WERI-Rb-1 (cell line): ENCODE measurements around the gene ABHD16B.

ENCODE experiments used
- DNase-seq: peaks from one replicate; pipeline ENCODE4 v3.0.0-alpha.2; 2020
- H3K27ac ChIP-seq: fragments of 250-450 bp; sonication (Bioruptor Pico); 2 replicates; pipeline ENCODE4 v1.5.1; 2020; ENCODE audit warnings: mild to moderate bottlenecking, moderate library complexity
- H3K27me3 ChIP-seq: fragments of 250-450 bp; sonication (Bioruptor Pico); 2 replicates; pipeline ENCODE4 v1.5.1; 2021; ENCODE audit warnings: mild to moderate bottlenecking, low read depth, moderate library complexity; ENCODE audit not compliant: insufficient read depth, severe bottlenecking
- H3K36me3 ChIP-seq: fragments of 250-450 bp; sonication (Bioruptor Pico); 2 replicates; pipeline ENCODE4 v1.5.1; 2020; ENCODE audit warnings: mild to moderate bottlenecking, moderate library complexity
- H3K4me3 ChIP-seq: 2 replicates; pipeline ENCODE4 v1.5.1; 2011; ENCODE audit warnings: low read depth, mild to moderate bottlenecking, control low read depth, low read length
- H3K9me3 ChIP-seq: fragments of 250-450 bp; sonication (Bioruptor Pico); 2 replicates; pipeline ENCODE4 v1.5.1; 2021; ENCODE audit warnings: mild to moderate bottlenecking, moderate library complexity; ENCODE audit not compliant: severe bottlenecking
- TF ChIP-seq, protein P1 (sequence below): IDR thresholded peaks from 2 replicates; pipeline ENCODE4 v1.5.1; 2011; ENCODE audit warnings: low read depth, mild to moderate bottlenecking, control low read depth, inconsistent platforms, low read length

The ABHD16B gene

DNA sequence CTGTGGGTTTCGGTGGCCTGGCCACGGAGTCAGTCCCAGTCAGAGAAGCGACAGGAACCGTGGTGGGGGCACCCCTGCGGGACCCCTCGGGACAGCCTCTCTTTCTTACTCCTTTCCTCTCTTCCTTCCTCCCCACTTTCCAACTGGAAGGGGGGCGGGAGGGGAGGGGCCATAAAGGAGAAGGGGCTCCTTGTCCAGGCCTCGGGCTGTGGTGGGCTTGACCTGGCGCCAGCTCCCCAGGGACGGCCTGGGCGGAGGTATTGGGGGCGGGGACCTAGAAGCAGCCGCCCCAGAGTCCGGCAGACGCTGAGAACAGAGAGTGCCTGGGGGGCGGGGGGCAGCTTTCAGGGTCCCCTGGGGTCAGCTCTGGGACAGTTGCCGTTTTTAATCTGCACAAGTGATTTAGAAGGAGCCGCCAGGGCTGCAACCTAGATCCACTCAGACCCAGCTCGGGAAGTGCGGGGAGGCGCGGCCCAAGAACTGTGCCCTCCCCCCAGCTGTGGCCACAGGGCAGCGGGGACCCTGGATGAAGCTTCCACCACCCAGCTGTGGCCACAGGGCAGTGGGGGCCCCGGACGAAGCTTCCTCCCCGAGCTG lies 6.4 kb upstream of the ABHD16B start:
- no peaks in the 10 kb centered on the region for H3K36me3 ChIP-seq
- no peaks in the 10 kb centered on the region for H3K9me3 ChIP-seq
- TF ChIP-seq, protein P1, sequence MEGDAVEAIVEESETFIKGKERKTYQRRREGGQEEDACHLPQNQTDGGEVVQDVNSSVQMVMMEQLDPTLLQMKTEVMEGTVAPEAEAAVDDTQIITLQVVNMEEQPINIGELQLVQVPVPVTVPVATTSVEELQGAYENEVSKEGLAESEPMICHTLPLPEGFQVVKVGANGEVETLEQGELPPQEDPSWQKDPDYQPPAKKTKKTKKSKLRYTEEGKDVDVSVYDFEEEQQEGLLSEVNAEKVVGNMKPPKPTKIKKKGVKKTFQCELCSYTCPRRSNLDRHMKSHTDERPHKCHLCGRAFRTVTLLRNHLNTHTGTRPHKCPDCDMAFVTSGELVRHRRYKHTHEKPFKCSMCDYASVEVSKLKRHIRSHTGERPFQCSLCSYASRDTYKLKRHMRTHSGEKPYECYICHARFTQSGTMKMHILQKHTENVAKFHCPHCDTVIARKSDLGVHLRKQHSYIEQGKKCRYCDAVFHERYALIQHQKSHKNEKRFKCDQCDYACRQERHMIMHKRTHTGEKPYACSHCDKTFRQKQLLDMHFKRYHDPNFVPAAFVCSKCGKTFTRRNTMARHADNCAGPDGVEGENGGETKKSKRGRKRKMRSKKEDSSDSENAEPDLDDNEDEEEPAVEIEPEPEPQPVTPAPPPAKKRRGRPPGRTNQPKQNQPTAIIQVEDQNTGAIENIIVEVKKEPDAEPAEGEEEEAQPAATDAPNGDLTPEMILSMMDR, result no peak
- no peaks in the 10 kb centered on the region for H3K27me3 ChIP-seq
- peak overlapping the region; percentile 88 for H3K27ac ChIP-seq
- H3K4me3 ChIP-seq, result peak overlapping the region; percentile 35
- peak; percentile 88 for DNase-seq

DNA sequence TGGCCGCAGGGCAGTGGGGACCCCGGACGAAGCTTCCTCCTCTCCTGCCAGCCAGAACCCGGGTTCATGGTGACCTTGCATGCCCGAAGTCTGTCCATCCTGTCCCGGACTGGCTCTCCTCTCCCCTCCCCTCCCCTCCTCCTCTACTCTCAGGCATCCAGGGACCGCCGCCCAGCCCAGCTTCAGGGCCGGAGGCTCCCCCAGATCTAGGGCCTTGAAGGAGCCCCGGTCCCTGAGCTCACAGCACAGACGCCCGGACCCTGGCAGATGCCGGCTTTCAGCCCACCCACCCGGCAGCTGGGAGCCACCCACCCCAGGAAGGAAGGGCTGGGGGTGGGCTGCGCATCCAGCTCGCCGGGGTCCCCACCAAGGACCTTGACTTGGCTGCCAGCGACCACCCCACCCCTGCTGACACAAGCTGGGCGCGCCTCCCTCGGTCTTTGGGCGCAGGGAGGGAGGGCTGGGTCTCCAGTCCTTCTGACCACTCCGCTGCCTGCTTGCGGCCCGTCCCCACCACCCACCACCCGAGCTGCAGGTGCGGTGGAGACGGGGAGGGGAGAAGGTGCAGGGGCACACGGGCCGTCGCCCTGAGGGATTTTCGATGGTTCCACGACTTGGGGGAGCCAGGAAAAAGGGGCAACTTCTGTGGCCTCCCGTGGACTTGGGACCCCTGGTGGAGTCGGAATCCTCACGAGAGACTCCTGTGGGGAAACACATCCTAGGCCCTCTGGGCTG lies 5.8 kb upstream of the ABHD16B start:
- TF ChIP-seq, protein P1, result no peak
- H3K36me3 ChIP-seq, result no peaks in the 10 kb centered on the region
- H3K9me3 ChIP-seq, result no peaks in the 10 kb centered on the region
- peak; percentile 35 for DNase-seq
- no peaks in the 10 kb centered on the region for H3K27me3 ChIP-seq
- peak overlapping the region; percentile 88 for H3K27ac ChIP-seq
- peak overlapping the region; percentile 35 for H3K4me3 ChIP-seq

DNA sequence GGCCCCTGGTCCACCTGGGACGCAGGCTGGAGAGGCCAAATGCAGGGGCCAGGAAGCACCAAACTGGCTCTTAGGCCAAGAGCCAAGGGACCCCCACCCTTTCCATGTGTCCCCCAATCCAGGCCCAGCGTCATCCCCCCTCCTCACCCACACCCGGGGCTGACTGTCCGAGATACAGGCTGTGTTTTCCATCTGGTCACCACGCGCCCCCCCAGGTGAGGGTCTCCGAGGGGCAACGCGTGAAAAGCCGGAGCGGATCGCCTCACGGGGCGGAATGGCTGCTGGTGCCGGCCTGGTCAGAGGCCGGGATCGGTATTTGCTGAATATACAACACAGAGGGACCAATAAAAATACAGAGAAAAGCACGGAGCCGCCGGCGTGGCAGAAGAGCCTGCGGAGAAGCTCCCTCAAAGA lies 5.2 kb upstream of the ABHD16B start:
- no peak overlapping the region for H3K27ac ChIP-seq
- no peak overlapping the region for H3K4me3 ChIP-seq
- no peaks in the 10 kb centered on the region for H3K36me3 ChIP-seq
- TF ChIP-seq, protein P1, result no peak
- no peaks in the 10 kb centered on the region for H3K9me3 ChIP-seq
- DNase-seq, result no peak
- H3K27me3 ChIP-seq, result no peaks in the 10 kb centered on the region

DNA sequence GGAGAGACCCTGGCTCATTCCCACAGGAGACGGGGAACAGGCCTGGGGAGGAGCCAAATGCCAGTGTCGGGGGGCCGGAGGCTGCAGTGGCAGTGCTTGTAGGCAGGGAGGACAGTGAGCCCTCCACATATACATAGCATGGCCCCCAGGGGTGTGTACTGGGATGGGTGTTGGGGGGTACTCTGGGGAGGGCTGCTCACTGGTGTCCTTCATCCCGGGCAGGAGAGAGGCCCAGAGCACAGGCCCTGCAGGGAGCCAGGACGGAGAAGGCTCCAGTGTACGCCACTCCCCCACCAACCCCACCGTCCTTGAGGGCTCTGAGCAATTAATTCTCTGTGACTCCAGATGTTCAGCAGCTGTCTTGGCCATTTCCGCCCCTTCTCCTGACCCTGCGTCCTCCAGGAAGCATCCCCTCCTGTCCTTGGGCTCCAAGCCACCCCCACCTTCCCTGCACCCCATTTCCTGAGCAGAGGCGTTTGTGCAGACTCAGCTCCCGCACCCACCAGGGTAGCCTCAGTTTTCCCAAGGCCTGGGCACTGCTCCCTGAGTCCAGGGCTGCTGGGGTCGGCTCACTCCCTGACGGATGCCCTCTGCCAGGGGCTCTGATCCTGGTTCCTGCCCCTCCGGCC lies 3.4 kb upstream of the ABHD16B start:
- TF ChIP-seq, protein P1, result no peak
- Histone ChIP-seq H3K27me3 (no peaks in the 10 kb centered on the region), H3K9me3 (no peaks in the 10 kb centered on the region), H3K27ac (peak overlapping the region; percentile 61), H3K36me3 (no peaks in the 10 kb centered on the region), H3K4me3 (no peak overlapping the region)
- DNase-seq, result no peak

DNA sequence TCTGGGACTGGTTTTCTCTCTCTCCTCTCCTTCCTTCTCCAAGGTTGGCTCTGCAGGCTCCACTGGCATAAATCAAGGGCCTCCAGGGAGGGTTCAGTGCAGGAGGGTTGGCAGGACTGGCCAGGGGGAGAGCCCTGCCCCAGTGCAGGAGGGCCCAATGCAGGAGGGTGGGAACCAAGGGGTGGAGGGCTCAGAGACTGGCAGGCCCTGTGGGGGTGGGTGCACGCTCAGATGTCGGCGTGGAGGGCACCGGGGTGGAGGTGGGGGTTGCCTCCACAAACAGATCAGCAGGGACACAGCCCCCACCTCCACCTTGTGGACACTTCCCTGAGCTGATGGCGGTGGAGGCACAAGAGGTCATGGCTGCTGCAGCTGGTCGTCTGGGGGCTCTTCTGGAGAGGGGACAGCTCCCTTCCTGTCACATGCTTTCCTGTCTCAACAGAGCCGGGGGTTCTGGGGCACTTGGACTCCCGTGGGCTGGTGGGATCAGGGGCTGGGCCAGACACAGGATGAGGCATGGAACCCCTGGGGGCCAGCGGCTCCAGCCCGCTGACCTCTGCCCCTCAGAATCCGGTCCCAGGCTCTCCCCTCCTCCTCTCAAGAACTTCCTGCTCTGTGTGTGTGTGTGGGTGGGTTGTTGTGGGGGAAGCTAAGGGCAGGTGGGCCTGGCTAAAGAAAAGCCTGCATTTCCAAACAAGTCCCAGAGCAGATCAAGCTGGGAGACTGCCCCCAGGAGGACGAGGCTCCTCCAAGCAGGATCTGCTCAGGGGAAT lies 2.7 kb upstream of the ABHD16B start:
- no peaks in the 10 kb centered on the region for H3K27me3 ChIP-seq
- H3K27ac ChIP-seq, result peak overlapping the region; percentile 61
- H3K9me3 ChIP-seq, result no peaks in the 10 kb centered on the region
- no peaks in the 10 kb centered on the region for H3K36me3 ChIP-seq
- 0 out of 2 replicates have a peak overlapping the region, but pooled peaks have one; percentile 4 for H3K4me3 ChIP-seq
- TF ChIP-seq, protein P1, result peak; percentile 60
- DNase-seq, result peak; percentile 47
